Measurements from ENCODE around the gene STRIP1. TPM values are rescaled to one million over a fixed set of nuclear protein-coding genes. Genes with fewer than 3 reads are reported as not detected.

STRIP1 gene
- total RNA-seq, 2 donors from 2014 or later: 64.9 to 66.1 TPM

GRCh38 chr1:110059133-110059863 lies 24.9 kb downstream of the STRIP1 start:
- DNase-seq: no peak
- peaks cover 54% of the 10 kb centered on the region for H3K36me3 ChIP-seq (ENCODE audit: control insufficient read depth, insufficient read depth, low read length)
- no peak overlapping the region for H3K4me3 ChIP-seq (ENCODE audit: low read length)
- 64 to 77% methylated on average over 2 to 6 of the region's 6 CpGs for WGBS, 2 experiments (ENCODE audit: insufficient coverage in 1 of 2, insufficient read length in 1 of 2)
- no peaks in the 10 kb centered on the region for H3K9me3 Mint-ChIP-seq
- peaks cover 3% of the 10 kb centered on the region for H3K4me1 Mint-ChIP-seq
- no peak overlapping the region for H3K9ac ChIP-seq (ENCODE audit: extremely low read depth, low read length, poor library complexity, severe bottlenecking)
- peak overlapping the region; percentile 66 for H3K27ac Mint-ChIP-seq
- TF ChIP-seq CTCF (conservative IDR thresholded peaks at IDR 0.05): no peak
- H3K27me3 ChIP-seq (ENCODE audit: control insufficient read depth, insufficient read depth, low read length, poor library complexity, severe bottlenecking): no peaks in the 10 kb centered on the region
- H3K27ac ChIP-seq (ENCODE audit: low read depth, low read length): no peak overlapping the region
- H3K9me3 ChIP-seq (ENCODE audit: control insufficient read depth, low read length): no peaks in the 10 kb centered on the region
- H3K27me3 Mint-ChIP-seq (ENCODE audit: insufficient read depth): peaks cover 6% of the 10 kb centered on the region
- no peak overlapping the region for H3K4me3 Mint-ChIP-seq
- peaks cover 5% of the 10 kb centered on the region for H3K4me1 ChIP-seq (ENCODE audit: control insufficient read depth, insufficient read depth, low read length)
- H3K36me3 Mint-ChIP-seq (ENCODE audit: low read depth): peaks cover 53% of the 10 kb centered on the region

GRCh38 chr1:110060034-110060661 lies 25.7 kb downstream of the STRIP1 start:
- Histone ChIP-seq H3K4me3 (ENCODE audit: low read length) (no peak overlapping the region), H3K4me1 (ENCODE audit: control insufficient read depth, insufficient read depth, low read length) (peaks cover 5% of the 10 kb centered on the region), H3K27ac (ENCODE audit: low read depth, low read length) (no peak overlapping the region), H3K36me3 (ENCODE audit: control insufficient read depth, insufficient read depth, low read length) (peaks cover 45% of the 10 kb centered on the region), H3K9ac (ENCODE audit: extremely low read depth, low read length, poor library complexity, severe bottlenecking) (no peak overlapping the region), H3K9me3 (ENCODE audit: control insufficient read depth, low read length) (no peaks in the 10 kb centered on the region), H3K27me3 (ENCODE audit: control insufficient read depth, insufficient read depth, low read length, poor library complexity, severe bottlenecking) (peaks cover 3% of the 10 kb centered on the region)
- H3K4me3 Mint-ChIP-seq: no peak overlapping the region
- no peaks in the 10 kb centered on the region for H3K9me3 Mint-ChIP-seq
- TF ChIP-seq CTCF (conservative IDR thresholded peaks at IDR 0.05): peak; percentile 95
- H3K27ac Mint-ChIP-seq: no peak overlapping the region
- H3K4me1 Mint-ChIP-seq: peaks cover 3% of the 10 kb centered on the region
- H3K27me3 Mint-ChIP-seq (ENCODE audit: insufficient read depth): peaks cover 14% of the 10 kb centered on the region
- peaks cover 50% of the 10 kb centered on the region for H3K36me3 Mint-ChIP-seq (ENCODE audit: low read depth)
- DNase-seq: peak; percentile 90
- WGBS, 2 experiments (ENCODE audit: insufficient coverage in 1 of 2, insufficient read length in 1 of 2): 83 to 94% methylated on average over 7 to 9 of the region's 9 CpGs

- Mint-ChIP-seq H3K9me3 (no peaks in the 10 kb centered on the region), H3K4me3 (no peak overlapping the region), H3K4me1 (peaks cover 3% of the 10 kb centered on the region), H3K27ac (no peak overlapping the region), H3K27me3 (ENCODE audit: insufficient read depth) (peaks cover 19% of the 10 kb centered on the region), H3K36me3 (ENCODE audit: low read depth) (peaks cover 45% of the 10 kb centered on the region)
- DNase-seq: no peak
- WGBS, 2 experiments (ENCODE audit: insufficient coverage in 1 of 2, insufficient read length in 1 of 2): 93 to 100% methylated on average over 3 to 7 of the region's 7 CpGs
- peaks cover 5% of the 10 kb centered on the region for H3K4me1 ChIP-seq (ENCODE audit: control insufficient read depth, insufficient read depth, low read length)
- H3K27me3 ChIP-seq (ENCODE audit: control insufficient read depth, insufficient read depth, low read length, poor library complexity, severe bottlenecking): peaks cover 7% of the 10 kb centered on the region
- H3K9me3 ChIP-seq (ENCODE audit: control insufficient read depth, low read length): no peaks in the 10 kb centered on the region
- TF ChIP-seq CTCF (conservative IDR thresholded peaks at IDR 0.05): no peak
- H3K9ac ChIP-seq (ENCODE audit: extremely low read depth, low read length, poor library complexity, severe bottlenecking): no peak overlapping the region
- H3K27ac ChIP-seq (ENCODE audit: low read depth, low read length): no peak overlapping the region
- H3K4me3 ChIP-seq (ENCODE audit: low read length): no peak overlapping the region
- H3K36me3 ChIP-seq (ENCODE audit: control insufficient read depth, insufficient read depth, low read length): peaks cover 40% of the 10 kb centered on the region
These were observed 26.2 kb downstream of the STRIP1 start for GRCh38 chr1:110060662-110061060.

Data from endodermal cell (in vitro differentiated cells).